Fibroblast of the aortic adventitia (primary cell): ENCODE measurements around the gene AOX1. TPM values are rescaled to one million over a fixed set of nuclear protein-coding genes. Genes with fewer than 3 reads are reported as not detected.

Experiments
- DNase-seq: peaks from one replicate; pipeline ENCODE4 v3.0.0-alpha.2; 2010; ENCODE audit warnings: low read depth
- H3K4me3 ChIP-seq: 2 replicates; pipeline ENCODE4 v1.5.1; 2011; ENCODE audit warnings: low read depth, mild to moderate bottlenecking, control low read depth, low read length, moderate library complexity
- total RNA-seq: library from RNA; depleted of rRNA; stranded (reverse); fragments of >200 nt; gene quantifications from 2 replicates; pipeline ENCODE4 v1.2.3, GENCODE V29; 2012; ENCODE audit warnings: low replicate concordance
- TF ChIP-seq, protein P1 (sequence below): IDR thresholded peaks from 2 replicates; pipeline ENCODE4 v1.5.1; 2011; ENCODE audit warnings: mild to moderate bottlenecking, low read length, control low read depth, inconsistent platforms; ENCODE audit not compliant: insufficient read depth

Gene AOX1
- total RNA-seq, 1 donor, result 23.6 TPM

DNA sequence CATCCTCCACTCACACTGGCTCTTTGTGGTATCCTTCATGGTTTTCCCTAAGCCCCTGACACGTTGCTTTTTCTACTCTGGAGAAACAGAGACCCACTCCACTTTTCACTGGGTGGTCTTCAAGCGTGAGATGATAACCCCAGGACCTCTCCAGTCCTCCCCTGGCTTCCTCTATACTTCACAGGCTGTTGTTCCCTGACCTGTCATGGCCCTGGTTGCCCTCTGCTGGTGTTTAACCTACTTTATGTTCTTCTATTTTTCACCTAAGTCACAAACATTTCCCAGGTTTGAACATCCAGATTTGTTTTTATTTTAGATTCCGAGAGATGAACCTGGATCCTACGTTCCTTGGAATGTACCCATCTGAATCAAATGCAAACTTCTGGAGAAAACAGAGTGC, 84.5 kb downstream of the AOX1 start:
- no peak overlapping the region for H3K4me3 ChIP-seq
- DNase-seq, result no peak
- TF ChIP-seq, protein P1, sequence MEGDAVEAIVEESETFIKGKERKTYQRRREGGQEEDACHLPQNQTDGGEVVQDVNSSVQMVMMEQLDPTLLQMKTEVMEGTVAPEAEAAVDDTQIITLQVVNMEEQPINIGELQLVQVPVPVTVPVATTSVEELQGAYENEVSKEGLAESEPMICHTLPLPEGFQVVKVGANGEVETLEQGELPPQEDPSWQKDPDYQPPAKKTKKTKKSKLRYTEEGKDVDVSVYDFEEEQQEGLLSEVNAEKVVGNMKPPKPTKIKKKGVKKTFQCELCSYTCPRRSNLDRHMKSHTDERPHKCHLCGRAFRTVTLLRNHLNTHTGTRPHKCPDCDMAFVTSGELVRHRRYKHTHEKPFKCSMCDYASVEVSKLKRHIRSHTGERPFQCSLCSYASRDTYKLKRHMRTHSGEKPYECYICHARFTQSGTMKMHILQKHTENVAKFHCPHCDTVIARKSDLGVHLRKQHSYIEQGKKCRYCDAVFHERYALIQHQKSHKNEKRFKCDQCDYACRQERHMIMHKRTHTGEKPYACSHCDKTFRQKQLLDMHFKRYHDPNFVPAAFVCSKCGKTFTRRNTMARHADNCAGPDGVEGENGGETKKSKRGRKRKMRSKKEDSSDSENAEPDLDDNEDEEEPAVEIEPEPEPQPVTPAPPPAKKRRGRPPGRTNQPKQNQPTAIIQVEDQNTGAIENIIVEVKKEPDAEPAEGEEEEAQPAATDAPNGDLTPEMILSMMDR, result no peak

- TF ChIP-seq, protein P1, result no peak
- no peak for DNase-seq
- no peak overlapping the region for H3K4me3 ChIP-seq
Measured at GRCh38 chr2:200670751-200671150, 84.9 kb downstream of the AOX1 start.

DNA sequence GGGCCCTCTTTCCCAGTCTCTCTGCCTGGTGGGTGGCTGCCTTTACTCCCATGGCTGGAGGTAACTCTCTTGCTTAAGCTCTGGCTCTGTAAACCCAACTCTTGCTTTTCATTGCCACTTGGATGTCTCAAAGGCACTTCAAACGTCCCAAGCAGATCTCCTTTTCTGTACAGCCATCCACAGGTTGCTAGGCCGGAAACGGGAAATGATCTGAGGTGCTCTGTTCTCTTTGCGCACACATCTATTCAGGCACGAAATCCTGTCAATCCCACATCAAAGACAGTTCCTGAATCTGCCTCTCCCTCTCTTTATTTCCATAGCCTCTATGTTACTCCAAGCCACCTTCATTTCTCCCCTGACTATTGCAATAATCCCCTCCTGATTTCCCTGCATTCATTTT, 87.4 kb downstream of the AOX1 start:
- H3K4me3 ChIP-seq, result no peak overlapping the region
- TF ChIP-seq, protein P1, result no peak
- no peak for DNase-seq

GRCh38 chr2:200674837-200675236, 89.0 kb downstream of the AOX1 start:
- DNase-seq, result no peak
- H3K4me3 ChIP-seq, result no peak overlapping the region
- TF ChIP-seq, protein P1, result no peak

GRCh38 chr2:200677171-200677570, 91.4 kb downstream of the AOX1 start:
- no peak overlapping the region for H3K4me3 ChIP-seq
- no peak for DNase-seq
- TF ChIP-seq, protein P1, result no peak

- TF ChIP-seq, protein P1, result peak; percentile 43
- DNase-seq, result peak; percentile 89
- H3K4me3 ChIP-seq, result no peak overlapping the region
Measured at GRCh38 chr2:200677721-200678532, 92.1 kb downstream of the AOX1 start.
